SK-N-SH (cell line): ENCODE measurements around the gene DGKH. TPM values are rescaled to one million over a fixed set of nuclear protein-coding genes. Genes with fewer than 3 reads are reported as not detected.

Experiments
- CTCF ChIA-PET: fragments of 300-600, 350-600 bp; formaldehyde crosslinking; extraction: SDS; loops from one replicate; lab custom pipeline; 2021; lab: Yijun Ruan, JAX
- POLR2A ChIA-PET: fragments of 350-600 bp; sonication (Branson Sonifier 250); formaldehyde crosslinking; extraction: SDS; loops from one replicate; lab custom pipeline; 2020; ENCODE audit warnings: antibody characterized with exemption, inconsistent platforms; lab: Yijun Ruan, JAX
- DNase-seq: peaks from one replicate; pipeline ENCODE4 v3.0.0; 2012
- H2AFZ ChIP-seq: fragments of 200-600 bp; sonication (generic); 2 replicates; pipeline ENCODE4 v1.8.1; 2016; ENCODE audit warnings: antibody characterized with exemption, mild to moderate bottlenecking, low read depth
- H3F3A ChIP-seq: fragments of 200-600 bp; sonication (generic); replicated peaks from 2 replicates; pipeline ENCODE3; 2016; ENCODE audit warnings: antibody characterized with exemption, mild to moderate bottlenecking; ENCODE audit not compliant: insufficient read depth
- H3K27ac ChIP-seq, 2 experiments: fragments of 200-500 bp in 1 of 2; fragments of 200-600 bp in 1 of 2; sonication (Bioruptor generic) in 1 of 2; sonication (generic), shearing (Covaris generic) in 1 of 2; 2 replicates each; pipeline versions ENCODE4 v1.5.1 to v1.6.1; 2014 to 2016; ENCODE audit warnings: low read depth in 2 of 2, inconsistent platforms in 1 of 2, low read length in 1 of 2, mild to moderate bottlenecking in 1 of 2, mixed read lengths in 1 of 2
- H3K27me3 ChIP-seq: fragments of 200-600 bp; sonication (generic), shearing (Covaris generic); 2 replicates; pipeline ENCODE4 v1.6.1; 2016; ENCODE audit warnings: mixed run types; ENCODE audit not compliant: insufficient read depth
- H3K36me3 ChIP-seq, 2 experiments: fragments of 200-500 bp in 1 of 2; fragments of 200-600 bp in 1 of 2; sonication (Bioruptor generic) in 1 of 2; sonication (generic) in 1 of 2; replicated peaks in 1 of 2; 2 replicates each; pipeline versions ENCODE3 to v1.5.1; 2014 to 2016; ENCODE audit warnings: low read length in 1 of 2, mild to moderate bottlenecking in 1 of 2; ENCODE audit not compliant: insufficient read depth in 2 of 2, control insufficient read depth in 1 of 2
- H3K4me1 ChIP-seq, 2 experiments: fragments of 200-500 bp in 1 of 2; fragments of 200-600 bp in 1 of 2; sonication (Bioruptor generic) in 1 of 2; sonication (generic), shearing (Covaris generic) in 1 of 2; 2 replicates each; pipeline versions ENCODE4 v1.5.1 to v1.6.1; 2014 to 2016; ENCODE audit warnings: low read depth in 1 of 2, low read length in 1 of 2, mixed run types in 1 of 2; ENCODE audit not compliant: insufficient read depth in 2 of 2, control insufficient read depth in 1 of 2
- H3K4me2 ChIP-seq: fragments of 200-600 bp; sonication (generic), shearing (Covaris generic); 2 replicates; pipeline ENCODE4 v1.6.1; 2017; ENCODE audit warnings: mixed run types
- H3K4me3 ChIP-seq, 2 experiments: fragments of 200-500 bp in 1 of 2; fragments of 200-600 bp in 1 of 2; sonication (Bioruptor generic) in 1 of 2; sonication (generic), shearing (Covaris generic) in 1 of 2; 2 replicates each; pipeline versions ENCODE4 v1.5.1 to v1.8.1; 2014 to 2016; ENCODE audit warnings: low read depth in 2 of 2, inconsistent platforms in 1 of 2, low read length in 1 of 2, mild to moderate bottlenecking in 1 of 2, mixed read lengths in 1 of 2, moderate library complexity in 1 of 2
- H3K79me2 ChIP-seq: fragments of 200-600 bp; sonication (generic); 2 replicates; pipeline ENCODE4 v1.8.1; 2017; ENCODE audit warnings: mild to moderate bottlenecking; ENCODE audit not compliant: insufficient read depth
- H3K9ac ChIP-seq: fragments of 200-600 bp; sonication (generic); 2 replicates; pipeline ENCODE4 v1.6.1; 2017; ENCODE audit warnings: mixed run types
- H3K9me2 ChIP-seq: fragments of 200-600 bp; sonication (generic); 2 replicates; pipeline ENCODE4 v1.6.1; 2017; ENCODE audit warnings: mixed run types
- H3K9me3 ChIP-seq: fragments of 200-600 bp; sonication (generic); 2 replicates; pipeline ENCODE4 v1.6.1; 2017; ENCODE audit warnings: mixed run types, mild to moderate bottlenecking, moderate library complexity
- H4K20me1 ChIP-seq: fragments of 200-600 bp; sonication (generic); 2 replicates; pipeline ENCODE4 v1.6.1; 2017; ENCODE audit warnings: mild to moderate bottlenecking, mixed run types; ENCODE audit not compliant: insufficient read depth
- CHD2 ChIP-seq: fragments of 150-350 bp; IDR thresholded peaks from 2 replicates; pipeline ENCODE4 v1.6.1; 2018; ENCODE audit warnings: low read length; ENCODE audit not compliant: partially characterized antibody
- ELF1 ChIP-seq: IDR thresholded peaks from 2 replicates; pipeline ENCODE4 v1.4.0; 2012
- EZH2phosphoT487 ChIP-seq: fragments of 200-600 bp; sonication (generic); IDR thresholded peaks from 2 replicates; pipeline ENCODE4 v1.6.1; 2017; ENCODE audit warnings: low read depth, mixed run types, mild to moderate bottlenecking, antibody characterized with exemption, moderate library complexity, borderline replicate concordance
- GABPA ChIP-seq: IDR thresholded peaks from 2 replicates; pipeline ENCODE4 v1.4.0; 2012; ENCODE audit warnings: low read depth, mild to moderate bottlenecking
- GATA2 ChIP-seq: sonication (generic); formaldehyde crosslinking; IDR thresholded peaks from 2 replicates; pipeline ENCODE4 v1.5.0; 2020; ENCODE audit warnings: mild to moderate bottlenecking, missing genetic modification reagents
- JUND ChIP-seq: IDR thresholded peaks from 2 replicates; pipeline ENCODE4 v1.4.0; 2012
- MAX ChIP-seq: IDR thresholded peaks from 2 replicates; pipeline ENCODE4 v1.4.0; 2012; ENCODE audit warnings: low read depth
- MEF2A ChIP-seq: IDR thresholded peaks from 2 replicates; pipeline ENCODE4 v1.4.0; 2012; ENCODE audit warnings: low read depth, borderline replicate concordance
- MXI1 ChIP-seq: IDR thresholded peaks from 2 replicates; pipeline ENCODE4 v1.6.1; 2012; ENCODE audit warnings: mild to moderate bottlenecking, low read depth, low read length, improper control_type of control experiment
- NFIC ChIP-seq: IDR thresholded peaks from 2 replicates; pipeline ENCODE4 v1.4.0; 2012; ENCODE audit warnings: borderline replicate concordance
- PBX3 ChIP-seq: IDR thresholded peaks from 2 replicates; pipeline ENCODE4; 2012
- RAD21 ChIP-seq: IDR thresholded peaks from 2 replicates; pipeline ENCODE4 v1.6.1; 2012; ENCODE audit warnings: mild to moderate bottlenecking, low read length
- RCOR1 ChIP-seq: fragments of 150-350 bp; IDR thresholded peaks from 2 replicates; pipeline ENCODE4 v1.6.1; 2017; ENCODE audit warnings: antibody characterized with exemption, low read length
- SIN3A ChIP-seq: IDR thresholded peaks from 2 replicates; pipeline ENCODE4 v1.6.1; 2012; ENCODE audit warnings: low read depth, mild to moderate bottlenecking, low read length, moderate library complexity, borderline replicate concordance
- TAF1 ChIP-seq: IDR thresholded peaks from 2 replicates; pipeline ENCODE4 v1.6.1; 2012; ENCODE audit warnings: low read depth, mild to moderate bottlenecking, low read length, moderate library complexity, borderline replicate concordance
- USF1 ChIP-seq: IDR thresholded peaks from 2 replicates; pipeline ENCODE4 v1.4.0; 2012; ENCODE audit warnings: low read depth, borderline replicate concordance
- ZBTB33 ChIP-seq: IDR thresholded peaks from 2 replicates; pipeline ENCODE4 v1.4.0; 2012; ENCODE audit warnings: low read depth, borderline replicate concordance
- WGBS: methylation state at CpG from one replicate; pipeline ENCODE4 v1.1.6; 2017; ENCODE audit warnings: low lambda C conversion rate; 5-methylcytosine and 5-hydroxymethylcytosine counted together
- polyA plus RNA-seq, 3 experiments: library from polyadenylated mRNA; depleted of rRNA; stranded (reverse); fragments of >200 nt; gene quantifications; 2 replicates each; pipeline ENCODE4 v1.2.3, GENCODE V29; 2012

DGKH gene
- polyA plus RNA-seq, 1 of the 3 experiments (the other 2 are of a cell fraction), result 2.5 TPM

- Histone ChIP-seq H3K27ac (no peak overlapping the region), H3K4me2 (no peak overlapping the region), H3K27me3 (no peaks in the 10 kb centered on the region), H4K20me1 (no peaks in the 10 kb centered on the region), H3K79me2 (no peaks in the 10 kb centered on the region), H3K4me1 (no peaks in the 10 kb centered on the region)
- WGBS, result 92% methylated on average over 4 of the region's 4 CpGs
- no peak for TF ChIP-seq EZH2phosphoT487
- TF ChIP-seq GATA2, result no peak
- no peak for TF ChIP-seq MAX
- TF ChIP-seq ZBTB33, result no peak
- TF ChIP-seq JUND, result no peak
- TF ChIP-seq, all 33 proteins: peak for 0
- Histone ChIP-seq H3K9me2 (no peaks in the 10 kb centered on the region), H3K4me3 (no peak overlapping the region), H3K36me3 (peaks cover 28 to 48% of the 10 kb centered on the region in 2 experiments), H3K9me3 (no peaks in the 10 kb centered on the region), H3F3A (peaks cover 4% of the 10 kb centered on the region), H2AFZ (no peak overlapping the region), H3K9ac (no peak overlapping the region)
- DNase-seq, result no peak
- ChIA-PET POLR2A (no interaction called here), CTCF (interaction anchor here (1.2 to 1.6 kb wide), 2 partner anchors 17 to 48 kb away, joined by 4 to 7 read pairs; no protein-coding TSS in a partner anchor)
Measured at GRCh38 chr13:42168496-42168895, 120.0 kb downstream of the DGKH start.

- ChIA-PET CTCF (interaction anchor here (1.6 kb wide), 1 partner anchor 46 kb away, joined by 4 read pairs; no protein-coding TSS in a partner anchor), POLR2A (no interaction called here)
- H3K27ac ChIP-seq, result no peak overlapping the region
- DNase-seq, result no peak
- no peaks in the 10 kb centered on the region for H3K27me3 ChIP-seq
- H3K9ac ChIP-seq, result no peak overlapping the region
- no peaks in the 10 kb centered on the region for H3K9me3 ChIP-seq
- H3K9me2 ChIP-seq, result no peaks in the 10 kb centered on the region
- no peaks in the 10 kb centered on the region for H3K79me2 ChIP-seq
- no peak overlapping the region for H3K4me3 ChIP-seq
- 90% methylated on average over 5 of the region's 5 CpGs for WGBS
- no peak overlapping the region for H3K4me2 ChIP-seq
- no peaks in the 10 kb centered on the region; a peak in 1 of 4 replicates for H3K4me1 ChIP-seq
- TF ChIP-seq RAD21, result no peak
- no peak for TF ChIP-seq ZBTB33
- TF ChIP-seq CHD2, result no peak
- TF ChIP-seq PBX3, result no peak
- no peak for TF ChIP-seq USF1
- TF ChIP-seq JUND, result no peak
- no peak for TF ChIP-seq NFIC
- no peak for TF ChIP-seq SIN3A
- no peak for TF ChIP-seq RCOR1
- TF ChIP-seq GATA2, result no peak
- TF ChIP-seq TAF1, result no peak
- TF ChIP-seq MEF2A, result no peak
- no peak for TF ChIP-seq GABPA
- no peak for TF ChIP-seq ELF1
- TF ChIP-seq MXI1, result no peak
- H3K36me3 ChIP-seq, result peaks cover 28 to 57% of the 10 kb centered on the region in 2 experiments
- H4K20me1 ChIP-seq, result no peaks in the 10 kb centered on the region
- no peak overlapping the region for H2AFZ ChIP-seq
- peaks cover 3% of the 10 kb centered on the region for H3F3A ChIP-seq
Measured at GRCh38 chr13:42170029-42170428, 121.6 kb downstream of the DGKH start.
